HEK293 (cell line): Measurements from ENCODE around the gene NAA20.

ENCODE experiments used
- CTCF ChIA-PET: fragments of 350-600 bp; formaldehyde crosslinking; extraction: SDS; loops from one replicate; lab custom pipeline; 2021; ENCODE audit warnings: antibody characterized with exemption; lab: Yijun Ruan, JAX
- POLR2A ChIA-PET: fragments of 300-600 bp; formaldehyde crosslinking; extraction: SDS; loops from one replicate; lab custom pipeline; 2020; ENCODE audit warnings: antibody characterized with exemption, inconsistent platforms; lab: Yijun Ruan, JAX
- H3K27ac ChIP-seq: fragments of 200-500 bp; sonication (Bioruptor generic); 2 replicates; pipeline ENCODE4 v1.5.1; 2014; ENCODE audit warnings: low read depth, low read length, control low read depth, inconsistent platforms; ENCODE audit errors: extremely low read depth
- H3K36me3 ChIP-seq, 2 experiments: fragments of 200-500 bp in 1 of 2; sonication (Bioruptor generic) in 1 of 2; 1 replicate in 1 of 2; 2 replicates in 1 of 2; pipeline ENCODE4 v1.5.1; 2014 to 2017; ENCODE audit warnings: inconsistent platforms in 2 of 2, low read length in 2 of 2; ENCODE audit not compliant: control insufficient read depth in 2 of 2, insufficient read depth in 1 of 2
- H3K4me1 ChIP-seq: fragments of 200-500 bp; sonication (Bioruptor generic); 2 replicates; pipeline ENCODE4 v1.5.1; 2014; ENCODE audit warnings: mild to moderate bottlenecking, low read length, inconsistent platforms; ENCODE audit not compliant: control insufficient read depth, insufficient read depth
- H3K4me3 ChIP-seq: 2 replicates; pipeline ENCODE4 v1.5.1; 2011; ENCODE audit warnings: low read depth, mild to moderate bottlenecking, control low read depth, low read length, moderate library complexity
- H3K9me3 ChIP-seq: fragments of 200-500 bp; sonication (Bioruptor generic); 2 replicates; pipeline ENCODE4 v1.5.1; 2014; ENCODE audit warnings: low read depth, low read length, inconsistent platforms; ENCODE audit not compliant: control insufficient read depth, insufficient read depth
- AEBP2 ChIP-seq: fragments of 450-650 bp; formaldehyde crosslinking; IDR thresholded peaks from 2 replicates; pipeline ENCODE4 v1.5.1; 2016; ENCODE audit warnings: missing biosample characterization, missing genetic modification characterization, borderline replicate concordance
- HOXA7 ChIP-seq: sonication (generic); formaldehyde crosslinking; IDR thresholded peaks from 2 replicates; pipeline ENCODE4 v1.8.1; 2022; ENCODE audit warnings: missing genetic modification reagents, borderline replicate concordance
- HOXD13 ChIP-seq: sonication (generic); formaldehyde crosslinking; IDR thresholded peaks from 2 replicates; pipeline ENCODE4 v1.8.0; 2022; ENCODE audit warnings: missing genetic modification reagents, borderline replicate concordance
- KLF16 ChIP-seq: fragments of 450-650 bp; formaldehyde crosslinking; IDR thresholded peaks from 2 replicates; pipeline ENCODE4 v1.5.1; 2017; ENCODE audit warnings: missing biosample characterization, missing genetic modification characterization
- RBAK ChIP-seq: fragments of 450-650 bp; formaldehyde crosslinking; IDR thresholded peaks from 2 replicates; pipeline ENCODE4 v1.5.1; 2016; ENCODE audit warnings: missing biosample characterization, missing genetic modification characterization
- WT1 ChIP-seq: fragments of 450-650 bp; formaldehyde crosslinking; IDR thresholded peaks from 2 replicates; pipeline ENCODE4 v1.5.1; 2016; ENCODE audit warnings: missing biosample characterization, missing genetic modification characterization
- YY2 ChIP-seq: fragments of 450-650 bp; formaldehyde crosslinking; IDR thresholded peaks from 2 replicates; pipeline ENCODE4 v1.5.1; 2016; ENCODE audit warnings: missing biosample characterization, missing genetic modification characterization
- ZFP3 ChIP-seq: fragments of 450-650 bp; formaldehyde crosslinking; IDR thresholded peaks from 2 replicates; pipeline ENCODE4 v1.5.1; 2016; ENCODE audit warnings: low read depth, missing biosample characterization, missing genetic modification characterization
- ZNF133 ChIP-seq: fragments of 450-650 bp; formaldehyde crosslinking; IDR thresholded peaks from 2 replicates; pipeline ENCODE4 v1.5.1; 2016; ENCODE audit warnings: missing biosample characterization, missing genetic modification characterization
- ZNF18 ChIP-seq: fragments of 450-650 bp; formaldehyde crosslinking; IDR thresholded peaks from 2 replicates; pipeline ENCODE4 v1.5.1; 2016; ENCODE audit warnings: missing biosample characterization, missing genetic modification characterization
- ZNF202 ChIP-seq: fragments of 450-650 bp; formaldehyde crosslinking; IDR thresholded peaks from 2 replicates; pipeline ENCODE4 v1.5.1; 2016; ENCODE audit warnings: missing biosample characterization, missing genetic modification characterization, borderline replicate concordance
- ZNF354C ChIP-seq: fragments of 450-650 bp; formaldehyde crosslinking; IDR thresholded peaks from 2 replicates; pipeline ENCODE4 v1.5.1; 2016; ENCODE audit warnings: missing biosample characterization, missing genetic modification characterization, low read depth, borderline replicate concordance
- ZNF398 ChIP-seq: fragments of 450-650 bp; formaldehyde crosslinking; IDR thresholded peaks from 2 replicates; pipeline ENCODE4 v1.5.1; 2017; ENCODE audit warnings: missing biosample characterization, missing genetic modification characterization
- ZNF48 ChIP-seq: fragments of 450-650 bp; formaldehyde crosslinking; IDR thresholded peaks from 2 replicates; pipeline ENCODE4 v1.5.1; 2016; ENCODE audit warnings: missing biosample characterization, missing genetic modification characterization
- ZNF501 ChIP-seq: fragments of 450-650 bp; formaldehyde crosslinking; IDR thresholded peaks from 2 replicates; pipeline ENCODE4 v1.5.1; 2016; ENCODE audit warnings: missing biosample characterization, missing genetic modification characterization
- ZNF548 ChIP-seq: fragments of 450-650 bp; formaldehyde crosslinking; IDR thresholded peaks from 2 replicates; pipeline ENCODE4 v1.5.1; 2016; ENCODE audit warnings: missing biosample characterization, missing genetic modification characterization
- ZNF610 ChIP-seq: fragments of 450-650 bp; formaldehyde crosslinking; IDR thresholded peaks from 2 replicates; pipeline ENCODE4 v1.5.1; 2016; ENCODE audit warnings: missing biosample characterization, missing genetic modification characterization, borderline replicate concordance
- ZNF654 ChIP-seq: fragments of 450-650 bp; formaldehyde crosslinking; IDR thresholded peaks from 2 replicates; pipeline ENCODE4 v1.5.1; 2016; ENCODE audit warnings: low read depth, missing biosample characterization, missing genetic modification characterization
- ZNF747 ChIP-seq: fragments of 450-650 bp; formaldehyde crosslinking; IDR thresholded peaks from 2 replicates; pipeline ENCODE4 v1.5.1; 2016; ENCODE audit warnings: missing biosample characterization, missing genetic modification characterization
- ZNF76 ChIP-seq: fragments of 450-650 bp; formaldehyde crosslinking; IDR thresholded peaks from 2 replicates; pipeline ENCODE4; 2016; ENCODE audit warnings: low read depth, missing biosample characterization, missing genetic modification characterization, borderline replicate concordance
- ZNF837 ChIP-seq: fragments of 450-650 bp; formaldehyde crosslinking; IDR thresholded peaks from 2 replicates; pipeline ENCODE4 v1.5.1; 2016; ENCODE audit warnings: missing biosample characterization, missing genetic modification characterization
- ZSCAN30 ChIP-seq: fragments of 450-650 bp; IDR thresholded peaks from 2 replicates; pipeline ENCODE4 v1.5.1; 2018; ENCODE audit warnings: missing biosample characterization, mild to moderate bottlenecking, missing genetic modification characterization, moderate library complexity
- TF ChIP-seq, protein P1 (sequence below): fragments of 450-650 bp; formaldehyde crosslinking; IDR thresholded peaks from 2 replicates; pipeline ENCODE4 v1.5.1; 2016; ENCODE audit warnings: missing biosample characterization, missing genetic modification characterization
- TF ChIP-seq, protein P2 (sequence below): fragments of 450-650 bp; formaldehyde crosslinking; IDR thresholded peaks from 2 replicates; pipeline ENCODE4 v1.5.1; 2016; ENCODE audit warnings: missing biosample characterization, missing genetic modification characterization

NAA20 gene

GRCh38 chr20:19967445-19967844, 49.7 kb upstream of the NAA20 start:
- CTCF ChIA-PET, result no interaction called here
- no peak overlapping the region for H3K4me3 ChIP-seq
- no peaks in the 10 kb centered on the region for H3K9me3 ChIP-seq
- H3K36me3 ChIP-seq, result no peaks in the 10 kb centered on the region
- no peak overlapping the region for H3K27ac ChIP-seq
- TF ChIP-seq ZNF398 (no peak), WT1 (tag by site-specific recombination) (no peak), AEBP2 (tag by site-specific recombination) (no peak), RBAK (tag by site-specific recombination) (no peak), KLF16 (tag by site-specific recombination) (no peak), ZNF501 (no peak), ZNF48 (tag by site-specific recombination) (no peak)
- TF ChIP-seq, protein P1, sequence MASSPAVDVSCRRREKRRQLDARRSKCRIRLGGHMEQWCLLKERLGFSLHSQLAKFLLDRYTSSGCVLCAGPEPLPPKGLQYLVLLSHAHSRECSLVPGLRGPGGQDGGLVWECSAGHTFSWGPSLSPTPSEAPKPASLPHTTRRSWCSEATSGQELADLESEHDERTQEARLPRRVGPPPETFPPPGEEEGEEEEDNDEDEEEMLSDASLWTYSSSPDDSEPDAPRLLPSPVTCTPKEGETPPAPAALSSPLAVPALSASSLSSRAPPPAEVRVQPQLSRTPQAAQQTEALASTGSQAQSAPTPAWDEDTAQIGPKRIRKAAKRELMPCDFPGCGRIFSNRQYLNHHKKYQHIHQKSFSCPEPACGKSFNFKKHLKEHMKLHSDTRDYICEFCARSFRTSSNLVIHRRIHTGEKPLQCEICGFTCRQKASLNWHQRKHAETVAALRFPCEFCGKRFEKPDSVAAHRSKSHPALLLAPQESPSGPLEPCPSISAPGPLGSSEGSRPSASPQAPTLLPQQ (tag by site-specific recombination), result no peak
- 0 out of 2 replicates have a peak, but pooled peaks cover 3% of the 10 kb centered on the region for H3K4me1 ChIP-seq
- POLR2A ChIA-PET, result no interaction called here

DNA sequence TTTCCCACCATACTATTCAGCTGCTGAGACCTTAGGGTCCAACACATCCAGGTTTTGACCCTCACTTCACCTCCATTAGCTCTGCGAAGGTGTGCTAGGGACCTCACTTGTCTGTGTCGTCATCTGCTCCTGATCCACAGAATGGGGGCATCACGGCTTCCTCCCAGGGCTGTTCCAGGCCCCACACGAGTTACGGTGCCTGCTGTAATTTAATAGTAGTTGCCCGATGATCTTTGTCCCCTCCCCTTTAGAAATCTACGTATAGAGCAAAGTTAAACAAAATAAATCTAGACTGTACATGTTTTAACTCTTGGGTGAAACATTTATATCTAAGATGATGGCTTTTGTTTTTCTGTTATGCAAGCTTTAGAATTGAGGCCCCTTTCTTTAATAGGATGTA, 49.1 kb upstream of the NAA20 start:
- Histone ChIP-seq H3K36me3 (no peaks in the 10 kb centered on the region), H3K27ac (no peak overlapping the region), H3K4me3 (no peak overlapping the region), H3K9me3 (no peaks in the 10 kb centered on the region), H3K4me1 (0 out of 2 replicates have a peak, but pooled peaks cover 3% of the 10 kb centered on the region)
- TF ChIP-seq YY2 (no peak), ZNF18 (tag by site-specific recombination) (no peak), ZNF837 (tag by site-specific recombination) (no peak), ZNF654 (tag by site-specific recombination) (no peak), ZNF354C (tag by site-specific recombination) (no peak), ZNF76 (tag by site-specific recombination) (no peak), HOXD13 (no peak), ZNF548 (tag by site-specific recombination) (no peak), ZNF747 (tag by site-specific recombination) (no peak), ZFP3 (no peak), ZNF133 (no peak), ZNF202 (tag by site-specific recombination) (no peak), ZSCAN30 (tag by site-specific recombination) (no peak), HOXA7 (no peak), ZNF610 (tag by site-specific recombination) (no peak)
- TF ChIP-seq, protein P2, sequence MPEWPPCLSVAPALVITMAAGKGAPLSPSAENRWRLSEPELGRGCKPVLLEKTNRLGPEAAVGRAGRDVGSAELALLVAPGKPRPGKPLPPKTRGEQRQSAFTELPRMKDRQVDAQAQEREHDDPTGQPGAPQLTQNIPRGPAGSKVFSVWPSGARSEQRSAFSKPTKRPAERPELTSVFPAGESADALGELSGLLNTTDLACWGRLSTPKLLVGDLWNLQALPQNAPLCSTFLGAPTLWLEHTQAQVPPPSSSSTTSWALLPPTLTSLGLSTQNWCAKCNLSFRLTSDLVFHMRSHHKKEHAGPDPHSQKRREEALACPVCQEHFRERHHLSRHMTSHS (tag by site-specific recombination), result no peak
- ChIA-PET CTCF (no interaction called here), POLR2A (interaction anchor here (0.6 to 1.0 kb wide), 2 partner anchors 9 to 333 kb away, joined by 3 to 7 read pairs; no protein-coding TSS in a partner anchor)
